GM19455 (cell line): Measurements from ENCODE around the gene RARRES1.

Experiments used
- ATAC-seq: cut with Tn5 transposase; IDR thresholded peaks from one replicate; pipeline ENCODE4 v1.9.1; 2021; ENCODE audit not compliant: unreplicated experiment

The RARRES1 gene

GRCh38 chr3:158735296-158736033, 3.2 kb upstream of the RARRES1 start:
- ATAC-seq: no peak

DNA sequence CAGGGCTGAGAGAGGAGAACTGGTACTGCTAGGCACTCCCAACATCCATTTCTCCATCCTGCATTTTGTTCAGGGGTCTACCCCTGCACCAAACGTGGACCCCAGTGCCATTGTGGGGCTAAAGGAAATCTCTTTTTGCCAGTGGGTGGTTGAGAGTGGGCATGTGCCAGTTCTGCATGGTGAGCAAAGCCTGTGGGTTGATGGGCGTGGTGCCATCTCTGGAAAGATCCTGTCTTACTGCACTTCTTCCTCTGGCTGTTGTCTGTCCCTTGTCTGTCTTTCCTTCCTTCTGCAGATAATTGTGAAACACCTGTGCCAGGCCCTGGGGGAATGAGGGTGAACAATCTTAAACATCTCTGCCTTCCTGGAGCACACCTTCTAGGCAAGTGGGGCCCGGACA, 1.4 kb upstream of the RARRES1 start:
- ATAC-seq: no peak

DNA sequence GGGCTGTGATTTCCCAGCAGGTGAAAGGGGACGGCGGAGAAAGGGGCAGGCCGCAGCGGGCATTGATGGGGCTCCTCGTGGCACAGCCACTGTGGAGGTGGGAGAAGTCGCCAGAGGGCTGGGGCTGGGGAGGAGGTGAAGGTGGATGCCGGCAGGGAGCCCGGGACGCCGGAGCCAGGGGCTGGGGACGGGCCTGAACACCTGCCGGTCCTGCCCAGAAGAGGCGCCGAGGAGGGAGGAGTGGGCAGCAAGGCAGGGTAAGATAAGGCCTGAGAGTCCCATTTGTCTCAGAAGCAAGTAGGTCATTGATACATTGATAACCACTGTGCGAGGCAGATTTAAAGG, 571 bp upstream of the RARRES1 start:
- no peak for ATAC-seq

GRCh38 chr3:158731486-158731885, 771 bp downstream of the RARRES1 start:
- ATAC-seq: no peak

DNA sequence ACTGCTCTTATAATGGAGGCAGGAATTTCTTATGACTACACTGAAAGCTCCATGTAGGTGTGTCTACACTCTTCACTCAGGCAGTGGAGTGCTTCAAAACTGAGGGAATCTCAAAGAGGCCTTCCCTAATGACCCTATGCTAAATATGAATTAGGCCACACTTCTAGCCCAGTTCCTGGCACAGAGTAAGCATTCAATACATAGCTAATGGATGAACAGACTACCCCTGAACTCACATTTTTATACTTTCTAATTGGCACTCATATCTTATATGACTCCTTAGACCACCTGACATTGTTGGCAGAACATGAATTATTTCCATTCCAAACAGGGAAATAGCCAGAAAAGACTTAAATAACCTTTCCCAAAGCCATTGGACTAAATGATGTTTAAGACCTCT, 3.4 kb downstream of the RARRES1 start:
- ATAC-seq: no peak

GRCh38 chr3:158728061-158728377, 4.2 kb downstream of the RARRES1 start:
- no peak for ATAC-seq

DNA sequence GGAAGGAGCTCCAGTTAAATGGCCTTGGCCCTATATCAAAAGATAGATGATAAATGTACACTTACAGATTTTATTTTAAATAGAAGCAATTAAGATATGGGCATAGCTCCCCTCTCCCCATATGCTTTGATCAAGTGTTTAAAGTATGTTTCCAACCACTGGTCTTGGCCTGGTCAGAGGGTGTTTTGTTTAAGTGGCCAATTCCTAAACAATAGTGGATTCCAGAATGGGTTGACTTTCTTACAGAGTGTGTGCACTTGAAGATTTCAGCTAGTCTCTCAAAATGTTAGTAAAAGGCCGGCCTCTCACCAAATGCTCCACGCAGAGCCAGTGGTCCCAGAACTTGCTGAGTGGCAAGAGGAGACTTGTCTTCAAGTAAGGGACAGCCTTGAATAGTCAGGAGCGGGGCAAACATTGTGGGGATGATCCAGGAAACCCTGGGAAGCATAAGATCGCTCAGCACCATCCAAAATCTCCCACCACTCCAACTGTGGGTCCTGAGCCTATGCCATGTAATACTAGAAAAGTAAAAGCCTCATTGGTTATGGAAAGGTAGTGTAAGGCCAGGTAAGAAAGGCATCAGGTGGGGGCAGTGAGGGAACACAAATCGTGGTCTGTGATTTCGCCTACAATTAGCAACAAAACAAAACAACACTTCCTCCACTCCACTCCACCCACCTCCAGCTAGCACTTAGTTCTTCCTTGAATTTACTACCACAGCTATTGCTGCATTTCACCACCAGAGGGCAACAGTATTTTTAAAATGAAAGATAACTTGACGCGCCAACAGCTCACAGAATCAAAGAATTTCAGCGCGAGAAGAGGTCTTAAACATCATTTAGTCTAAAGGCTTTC, 4.8 kb downstream of the RARRES1 start:
- peak; percentile 57 for ATAC-seq

DNA sequence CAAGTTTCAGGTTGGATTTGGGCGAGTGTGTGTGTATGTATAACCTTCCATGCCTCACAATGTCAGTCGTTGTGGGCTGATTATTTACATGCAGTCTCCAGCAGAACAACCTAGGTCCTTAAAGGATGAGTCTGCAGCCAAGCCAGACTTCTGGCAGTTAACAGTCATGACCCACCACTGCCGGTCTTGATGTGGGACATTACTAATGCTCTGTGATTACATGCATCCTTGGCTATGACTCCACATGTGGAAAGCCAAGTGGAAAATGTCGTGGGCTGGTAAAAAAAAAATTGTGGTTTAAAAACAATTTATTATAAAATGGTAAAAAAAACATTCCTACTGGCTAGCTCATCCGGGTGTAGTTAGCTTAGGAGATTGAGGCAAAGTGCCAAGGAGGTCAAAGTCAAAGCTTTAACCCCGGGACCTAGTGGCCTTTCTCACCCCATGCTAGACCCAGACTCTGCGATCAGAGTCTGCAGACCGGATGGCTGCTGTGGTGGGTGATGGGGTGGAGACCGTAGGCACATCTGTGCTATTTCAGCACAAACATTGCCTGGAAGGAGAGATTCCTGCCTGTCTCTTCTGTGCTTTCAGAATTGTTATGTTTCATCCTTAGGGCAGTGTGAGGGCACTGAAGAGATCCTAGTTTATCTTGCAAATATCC, 6.8 kb downstream of the RARRES1 start:
- no peak for ATAC-seq

GRCh38 chr3:158723991-158724390, 8.3 kb downstream of the RARRES1 start:
- no peak for ATAC-seq

DNA sequence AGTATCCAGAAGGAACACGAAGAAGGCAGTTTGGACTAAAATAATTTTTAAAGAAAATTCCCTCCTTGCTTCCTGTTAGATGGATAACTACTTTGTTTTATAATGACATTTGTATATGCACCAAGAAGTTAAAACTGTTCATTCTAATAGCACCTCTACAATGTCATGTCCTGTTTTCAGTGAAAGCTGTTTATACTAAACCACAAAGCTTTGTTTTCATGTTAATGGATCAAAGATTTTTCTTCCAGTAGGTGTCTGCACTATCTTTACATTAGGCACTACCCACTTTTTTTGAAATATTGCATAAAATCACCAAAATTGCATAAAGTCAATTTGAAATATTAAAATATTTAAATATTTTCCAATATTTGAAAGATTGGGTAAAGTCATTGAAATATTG, 10.1 kb downstream of the RARRES1 start:
- no peak for ATAC-seq

DNA sequence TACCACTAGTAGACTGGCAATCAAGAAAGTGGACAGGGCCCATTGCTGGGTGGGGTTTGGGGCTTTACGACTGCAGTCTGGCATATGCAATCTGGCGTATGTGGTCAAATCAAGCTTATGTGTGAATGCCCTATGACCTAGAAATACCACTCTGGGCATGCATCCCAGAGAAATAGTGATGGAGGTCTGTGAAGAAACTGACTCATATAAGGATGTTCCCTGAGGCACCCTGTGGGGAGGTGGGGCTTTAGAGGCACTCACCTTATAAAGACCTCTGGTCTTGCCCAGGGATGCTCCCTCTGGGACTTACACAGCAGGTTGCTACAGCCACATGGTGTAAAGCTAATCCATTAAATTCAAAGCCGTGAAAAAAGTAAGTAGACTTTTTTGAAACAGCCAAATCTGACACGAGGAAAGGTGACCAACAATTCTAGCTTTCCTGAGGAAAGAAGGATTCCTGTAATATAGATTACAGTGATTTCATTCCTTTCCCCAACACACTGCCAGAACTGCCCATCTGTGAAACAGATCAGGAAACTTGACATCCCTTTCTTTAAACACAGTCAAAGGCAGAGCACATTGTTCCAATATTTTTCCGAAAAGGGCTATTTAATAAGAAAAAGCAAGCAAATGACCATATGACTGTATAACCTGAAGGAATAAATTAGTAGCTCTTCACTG, 13.6 kb downstream of the RARRES1 start:
- no peak for ATAC-seq

DNA sequence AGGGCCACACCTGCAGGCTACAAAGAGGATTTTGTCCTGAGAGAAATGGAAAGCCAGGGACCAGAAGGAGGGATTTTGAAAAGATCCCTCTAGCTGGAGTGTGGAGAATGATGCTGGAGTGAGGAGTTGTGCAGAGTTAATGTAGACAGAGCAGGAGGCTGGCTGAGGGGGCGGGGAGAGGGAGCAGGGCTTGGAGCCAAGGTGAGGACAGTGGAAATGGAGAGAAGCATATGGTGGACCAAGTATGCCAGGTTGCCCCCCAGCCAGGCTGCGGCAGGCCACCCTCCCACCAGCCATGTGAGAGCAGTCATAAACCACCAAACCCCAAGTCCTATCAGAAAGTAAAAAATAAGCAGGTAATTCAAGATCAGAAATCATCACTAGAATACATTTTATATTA, 14.7 kb downstream of the RARRES1 start:
- ATAC-seq: no peak

DNA sequence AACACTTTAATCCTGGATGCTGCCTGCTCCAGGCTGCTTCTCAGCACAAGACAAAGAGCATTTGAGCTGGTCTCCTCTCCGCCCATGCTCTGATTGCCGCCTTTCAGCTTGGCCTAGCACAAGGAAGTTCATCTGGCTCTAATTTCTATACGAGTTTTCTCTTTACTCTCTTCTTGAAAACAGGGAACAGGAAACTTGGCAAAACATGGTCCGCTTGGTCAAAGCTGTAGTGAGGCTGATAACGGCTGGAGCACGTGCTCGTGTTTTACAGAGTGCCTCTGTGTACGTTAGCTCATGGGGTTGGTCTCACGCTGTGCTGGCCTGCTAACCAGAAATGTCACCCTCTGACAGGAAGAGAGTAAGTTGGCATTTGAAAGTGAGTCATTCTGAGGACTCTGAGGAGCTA, 19.2 kb downstream of the RARRES1 start:
- ATAC-seq: no peak

- ATAC-seq: no peak
Observed at GRCh38 chr3:158712443-158712842, 19.8 kb downstream of the RARRES1 start.

DNA sequence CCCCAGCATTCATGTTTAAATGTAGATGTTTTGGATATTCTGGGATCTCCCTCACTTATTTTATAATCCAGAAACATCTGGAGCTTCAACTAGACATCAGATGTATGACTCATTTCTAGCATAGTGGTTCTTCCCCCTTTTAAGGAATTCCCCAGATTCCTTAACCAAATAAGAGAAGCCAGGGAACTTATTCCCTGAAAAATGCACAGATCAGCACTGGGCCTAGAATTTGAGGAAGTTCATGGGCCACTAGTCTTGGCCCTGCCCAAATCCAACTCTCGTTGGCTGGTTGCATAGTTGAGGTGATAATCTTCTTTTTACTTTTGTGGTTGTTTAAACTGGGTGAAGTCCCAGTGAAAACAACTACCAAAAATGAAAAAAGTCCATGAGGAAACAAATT, 20.4 kb downstream of the RARRES1 start:
- ATAC-seq: no peak

GRCh38 chr3:158710601-158711000, 21.7 kb downstream of the RARRES1 start:
- no peak for ATAC-seq

DNA sequence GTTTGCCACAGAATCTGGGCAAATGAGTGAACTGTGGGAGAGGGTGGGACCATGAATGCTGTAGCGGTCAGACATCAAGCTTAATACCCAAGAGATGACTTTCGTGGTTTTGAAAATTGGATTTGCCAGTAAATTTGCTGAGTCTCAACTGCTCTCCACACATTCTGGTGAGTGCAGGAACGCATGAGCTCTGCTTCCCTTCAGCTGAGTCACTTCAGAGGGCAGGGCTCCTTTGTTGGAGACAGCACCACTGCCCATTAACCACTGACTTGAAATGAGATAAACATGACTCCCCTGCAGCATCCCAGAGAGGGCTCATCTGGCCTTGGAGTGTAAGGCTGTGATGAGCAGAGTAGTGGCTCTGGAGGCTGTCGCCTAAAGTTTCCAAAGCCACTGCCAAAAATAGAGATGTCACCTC, 22.6 kb downstream of the RARRES1 start:
- no peak for ATAC-seq

- ATAC-seq: no peak
Observed at GRCh38 chr3:158703566-158703965, 28.7 kb downstream of the RARRES1 start.

GRCh38 chr3:158702815-158703481, 29.3 kb downstream of the RARRES1 start:
- ATAC-seq: no peak

DNA sequence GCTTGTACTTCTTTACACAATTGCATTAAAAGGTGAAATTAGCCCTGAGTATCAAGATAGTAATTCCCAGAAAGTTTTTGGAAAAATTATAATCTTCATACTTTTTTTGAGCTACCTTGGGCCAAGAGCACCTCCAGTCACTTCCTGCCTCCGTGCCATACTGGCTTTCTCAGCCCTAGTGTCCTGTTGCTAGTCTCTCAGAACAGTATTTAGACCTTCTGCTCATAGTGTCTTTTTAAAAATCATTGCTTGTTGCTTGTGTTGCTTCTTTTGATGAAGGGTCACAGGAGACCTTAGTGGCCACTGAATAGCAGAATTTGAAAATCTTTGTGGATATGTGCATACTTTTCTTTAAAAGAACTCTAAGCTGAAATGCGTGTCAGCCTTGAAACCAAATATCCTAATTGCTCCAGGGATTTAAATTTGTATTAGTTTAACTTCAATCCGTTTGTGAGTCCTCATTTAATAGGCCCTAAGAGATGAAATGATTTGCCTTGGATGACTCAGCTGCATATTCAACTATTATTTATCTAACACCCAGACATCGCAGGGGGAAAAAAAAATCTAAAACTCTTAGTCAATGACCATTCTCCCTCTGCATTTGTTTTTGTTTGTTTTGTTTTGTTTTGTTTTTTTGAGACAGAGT, 30.7 kb downstream of the RARRES1 start:
- ATAC-seq: no peak

DNA sequence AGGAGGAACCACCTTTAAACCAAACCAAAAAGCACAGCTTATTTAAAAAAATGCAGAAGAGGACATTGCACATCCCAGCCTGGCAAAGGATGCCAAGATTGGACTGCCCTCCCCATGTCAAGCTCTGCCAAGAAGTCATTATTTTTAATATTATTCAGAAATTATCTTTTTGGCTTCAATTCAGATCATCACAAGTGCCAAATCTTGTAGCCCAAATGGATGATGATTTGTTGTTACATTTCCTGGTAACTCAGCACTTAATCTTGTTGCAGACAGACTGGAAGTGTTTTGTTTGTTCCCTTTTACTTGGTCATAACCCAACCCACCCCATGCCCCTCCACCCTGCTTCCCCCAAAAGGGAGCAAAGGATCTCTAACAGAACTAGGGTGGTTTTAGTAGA, 31.7 kb downstream of the RARRES1 start:
- ATAC-seq: no peak
